Panc1 (cell line): ENCODE results near the gene THAP4. TPM values are rescaled to one million over a fixed set of nuclear protein-coding genes. Genes with fewer than 3 reads are reported as not detected.
A peak's percentile ranks its signal among the peaks of the same experiment; 100 is the strongest.

Experiments used
- ATAC-seq: fragments of 200-7000 bp; cut with Tn5 transposase; 2 replicates; pipeline ENCODE4 v1.9.1; 2020; ENCODE audit warnings: mild to moderate bottlenecking, moderate library complexity
- BruUV-seq: library from RNA; stranded (reverse); fragments of 400-500 nt; replicated peaks from 2 replicates; lab custom pipeline; 2021; lab: Mats Ljungman, UMichigan
- CTCF ChIA-PET: fragments of 300-600 bp; sonication (Branson Sonifier 250); formaldehyde crosslinking; loops from one replicate; lab custom pipeline; 2022; ENCODE audit warnings: antibody characterized with exemption; lab: Charles Lee
- POLR2A ChIA-PET: fragments of 300-600 bp; sonication (Branson Sonifier 250); formaldehyde crosslinking; loops from one replicate; lab custom pipeline; 2022; ENCODE audit warnings: antibody characterized with exemption; lab: Charles Lee
- DNase-seq: peaks from one replicate; pipeline ENCODE4 v3.0.0-alpha.2; 2010; ENCODE audit warnings: low read depth, low spot score
- H3K27ac ChIP-seq: 2 replicates; pipeline ENCODE4 v1.5.1; 2011; ENCODE audit warnings: mild to moderate bottlenecking, low read length, inconsistent platforms
- H3K27me3 ChIP-seq: fragments of 200-500 bp; sonication (Bioruptor generic); 2 replicates; pipeline ENCODE4 v1.6.0; 2014; ENCODE audit warnings: low read length, inconsistent platforms; ENCODE audit not compliant: control insufficient read depth, insufficient read depth
- H3K36me3 ChIP-seq: fragments of 200-500 bp; sonication (Bioruptor generic); 2 replicates; pipeline ENCODE4 v1.5.1; 2014; ENCODE audit warnings: inconsistent platforms, mild to moderate bottlenecking, low read length, moderate library complexity; ENCODE audit not compliant: control insufficient read depth, insufficient read depth
- H3K4me1 ChIP-seq: 2 replicates; pipeline ENCODE4 v1.5.1; 2011; ENCODE audit warnings: inconsistent platforms, mild to moderate bottlenecking, low read length, moderate library complexity; ENCODE audit not compliant: control insufficient read depth, insufficient read depth
- H3K4me3 ChIP-seq, 2 experiments: 2 replicates each; pipeline ENCODE4 v1.5.1; 2011 to 2012; ENCODE audit warnings: low read depth in 2 of 2, low read length in 2 of 2, mild to moderate bottlenecking in 2 of 2, inconsistent platforms in 1 of 2, moderate library complexity in 1 of 2
- H3K9me3 ChIP-seq: fragments of 200-500 bp; sonication (Bioruptor generic); 2 replicates; pipeline ENCODE4 v1.5.1; 2014; ENCODE audit warnings: low read depth, mild to moderate bottlenecking, inconsistent platforms, low read length, moderate library complexity; ENCODE audit not compliant: control insufficient read depth, insufficient read depth
- POLR2AphosphoS5 ChIP-seq: IDR thresholded peaks from 2 replicates; pipeline ENCODE4 v1.6.1; 2012; ENCODE audit warnings: mild to moderate bottlenecking, low read depth, low read length, moderate library complexity
- REST ChIP-seq, 2 experiments: IDR thresholded peaks; 2 replicates each; pipeline ENCODE4 v1.6.1; 2011 to 2012; ENCODE audit warnings: low read depth in 2 of 2, control low read depth in 1 of 2, low read length in 1 of 2, mild to moderate bottlenecking in 1 of 2, moderate library complexity in 1 of 2; ENCODE audit not compliant: insufficient read depth in 1 of 2
- SIN3A ChIP-seq: IDR thresholded peaks from 2 replicates; pipeline ENCODE4 v1.6.1; 2012; ENCODE audit warnings: low read depth, mild to moderate bottlenecking, low read length, moderate library complexity, borderline replicate concordance; ENCODE audit not compliant: insufficient read depth
- TCF7L2 ChIP-seq: IDR thresholded peaks from 2 replicates; pipeline ENCODE4 v1.6.1; 2011; ENCODE audit warnings: mild to moderate bottlenecking, low read depth, low read length, inconsistent platforms
- in situ Hi-C: cut with HindIII; loops from 2 replicates; pipeline ENCODE4 v1.10.0; 2016; ENCODE audit warnings: low sequenced_read_pairs, low pct_unique_long_range_greater_than_20kb
- intact Hi-C: fragments of 100-400 bp; cut with micrococcal nuclease; formaldehyde crosslinking; loops from one replicate; pipeline ENCODE4 v1.10.0; 2022; ENCODE audit not compliant: unreplicated experiment
- total RNA-seq: library from RNA; stranded (reverse); gene quantifications from one replicate; pipeline ENCODE4 v1.2.1, GENCODE V29; 2021; ENCODE audit not compliant: unreplicated experiment
- TF ChIP-seq, protein P1 (sequence below): fragments of 450-650 bp; IDR thresholded peaks from 2 replicates; pipeline ENCODE4 v1.5.1; 2017; ENCODE audit warnings: mild to moderate bottlenecking

THAP4 gene
- total RNA-seq, 1 experiment from 2014 or later, result 77.9 TPM

DNA sequence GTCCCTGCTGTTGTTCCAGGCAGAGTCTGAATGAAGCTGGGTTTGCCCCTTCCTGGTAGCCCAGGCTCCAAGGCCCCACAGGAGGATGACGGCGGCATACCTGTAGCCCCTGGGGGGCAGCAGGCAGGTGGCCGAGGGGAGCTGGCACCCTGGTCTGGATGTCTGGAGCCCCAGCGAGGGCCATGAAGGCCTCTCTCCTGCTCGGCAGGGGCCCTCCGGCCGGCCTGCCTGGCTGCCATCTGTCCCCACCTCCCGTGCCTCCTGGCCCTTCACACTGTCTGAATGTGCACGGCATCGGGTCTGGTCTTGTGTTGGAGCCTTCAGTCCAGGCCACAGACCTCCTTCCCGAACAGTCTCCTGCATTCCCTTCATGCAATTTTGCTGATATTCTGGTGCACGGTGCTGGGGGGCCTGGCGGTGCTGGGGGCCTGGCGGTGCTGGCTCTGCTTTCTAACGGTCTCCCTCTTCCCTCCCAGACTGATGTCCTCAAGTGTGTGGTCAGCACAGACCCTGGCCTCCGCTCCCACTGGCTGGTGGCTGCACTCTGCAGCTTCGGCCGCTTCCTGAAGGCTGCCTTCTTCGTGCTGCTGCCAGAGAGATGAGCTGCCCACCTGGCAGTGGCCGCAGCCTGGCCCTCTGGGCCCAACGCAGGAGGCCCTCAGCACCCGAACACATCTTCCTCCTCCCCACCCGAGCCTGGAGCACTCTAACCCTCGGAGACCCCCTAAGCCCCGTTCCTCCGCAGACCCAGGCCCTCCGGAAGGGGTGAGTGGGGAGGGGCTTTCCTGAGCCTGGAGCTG, 64.9 kb downstream of the THAP4 start:
- Histone ChIP-seq H3K36me3 (no peaks in the 10 kb centered on the region), H3K4me1 (no peaks in the 10 kb centered on the region), H3K27me3 (no peaks in the 10 kb centered on the region), H3K27ac (no peak overlapping the region), H3K9me3 (no peaks in the 10 kb centered on the region), H3K4me3 (no peak overlapping the region)
- in situ Hi-C loops (no loop called here), intact Hi-C loops (no loop called here)
- BruUV-seq, result no TSS peak
- no peak for TF ChIP-seq SIN3A
- TF ChIP-seq TCF7L2, result no peak
- no peak for TF ChIP-seq POLR2AphosphoS5
- TF ChIP-seq, protein P1, sequence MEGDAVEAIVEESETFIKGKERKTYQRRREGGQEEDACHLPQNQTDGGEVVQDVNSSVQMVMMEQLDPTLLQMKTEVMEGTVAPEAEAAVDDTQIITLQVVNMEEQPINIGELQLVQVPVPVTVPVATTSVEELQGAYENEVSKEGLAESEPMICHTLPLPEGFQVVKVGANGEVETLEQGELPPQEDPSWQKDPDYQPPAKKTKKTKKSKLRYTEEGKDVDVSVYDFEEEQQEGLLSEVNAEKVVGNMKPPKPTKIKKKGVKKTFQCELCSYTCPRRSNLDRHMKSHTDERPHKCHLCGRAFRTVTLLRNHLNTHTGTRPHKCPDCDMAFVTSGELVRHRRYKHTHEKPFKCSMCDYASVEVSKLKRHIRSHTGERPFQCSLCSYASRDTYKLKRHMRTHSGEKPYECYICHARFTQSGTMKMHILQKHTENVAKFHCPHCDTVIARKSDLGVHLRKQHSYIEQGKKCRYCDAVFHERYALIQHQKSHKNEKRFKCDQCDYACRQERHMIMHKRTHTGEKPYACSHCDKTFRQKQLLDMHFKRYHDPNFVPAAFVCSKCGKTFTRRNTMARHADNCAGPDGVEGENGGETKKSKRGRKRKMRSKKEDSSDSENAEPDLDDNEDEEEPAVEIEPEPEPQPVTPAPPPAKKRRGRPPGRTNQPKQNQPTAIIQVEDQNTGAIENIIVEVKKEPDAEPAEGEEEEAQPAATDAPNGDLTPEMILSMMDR, result no peak
- TF ChIP-seq REST (IDR thresholded peaks at IDR 0.05; ENCODE audit: insufficient read depth in 1 of 2, low read depth in 2 of 2, low read length in 1 of 2), result no peak
- DNase-seq (no peak), ATAC-seq (peak; percentile 47; the same call in 1 of the 2 replicates)
- CTCF ChIA-PET, result no interaction called here
- POLR2A ChIA-PET, result no interaction called here

- POLR2A ChIA-PET, result no interaction called here
- Histone ChIP-seq H3K27ac (no peak overlapping the region), H3K36me3 (no peaks in the 10 kb centered on the region), H3K4me3 (no peak overlapping the region), H3K9me3 (no peaks in the 10 kb centered on the region), H3K4me1 (no peaks in the 10 kb centered on the region), H3K27me3 (no peaks in the 10 kb centered on the region)
- in situ Hi-C loops (no loop called here), intact Hi-C loops (no loop called here)
- CTCF ChIA-PET, result no interaction called here
- ATAC-seq, result no peak
- DNase-seq, result no peak
- no TSS peak for BruUV-seq
- TF ChIP-seq TCF7L2, result no peak
Observed at GRCh38 chr2:241570961-241571581, 65.9 kb downstream of the THAP4 start.

- in situ Hi-C loops, result no loop called here
Observed at GRCh38 chr2:241569831-241570281, 67.1 kb downstream of the THAP4 start.

More at GRCh38 chr2:241569831-241570281, 67.1 kb downstream of the THAP4 start:
- Histone ChIP-seq H3K9me3 (no peaks in the 10 kb centered on the region), H3K27me3 (no peaks in the 10 kb centered on the region), H3K36me3 (no peaks in the 10 kb centered on the region), H3K27ac (no peak overlapping the region), H3K4me1 (no peaks in the 10 kb centered on the region; the same call in 1 of the 2 replicates), H3K4me3 (no peak overlapping the region)
- ATAC-seq (no peak), DNase-seq (no peak)
- BruUV-seq, result no TSS peak
- no peak for TF ChIP-seq REST (IDR thresholded peaks at IDR 0.05; ENCODE audit: insufficient read depth in 1 of 2, low read depth in 2 of 2, low read length in 1 of 2)
- TF ChIP-seq, protein P1, result no peak
- TF ChIP-seq SIN3A, result no peak
- TF ChIP-seq TCF7L2, result no peak
- TF ChIP-seq POLR2AphosphoS5, result no peak
- POLR2A ChIA-PET, result no interaction called here
- CTCF ChIA-PET, result no interaction called here
- intact Hi-C loops, result no loop called here
